Measurements from ENCODE around the gene COL20A1. TPM values are rescaled to one million over a fixed set of nuclear protein-coding genes. Genes with fewer than 3 reads are reported as not detected.

The COL20A1 gene
- total RNA-seq, 1 donor from 2014 or later: not detected

- H3K27me3 ChIP-seq (ENCODE audit: control insufficient read depth, insufficient read depth, low read length): peaks cover 4% of the 10 kb centered on the region
- no peak for TF ChIP-seq CTCF (IDR thresholded peaks at IDR 0.05; ENCODE audit: insufficient read depth, low read length, poor library complexity, severe bottlenecking)
- no peak overlapping the region for H3K4me3 ChIP-seq (ENCODE audit: low read depth, low read length)
- no peaks in the 10 kb centered on the region for H3K36me3 ChIP-seq (ENCODE audit: control insufficient read depth, insufficient read depth, low read length)
- DNase-seq (ENCODE audit: low read depth): no peak
Measured at GRCh38 chr20:63288581-63289251, 4.3 kb upstream of the COL20A1 start.

GRCh38 chr20:63289311-63290135 lies 3.5 kb upstream of the COL20A1 start:
- TF ChIP-seq CTCF (IDR thresholded peaks at IDR 0.05; ENCODE audit: insufficient read depth, low read length, poor library complexity, severe bottlenecking): no peak
- no peak for DNase-seq (ENCODE audit: low read depth)
- peaks cover 10% of the 10 kb centered on the region for H3K27me3 ChIP-seq (ENCODE audit: control insufficient read depth, insufficient read depth, low read length)
- no peaks in the 10 kb centered on the region for H3K36me3 ChIP-seq (ENCODE audit: control insufficient read depth, insufficient read depth, low read length)
- no peak overlapping the region for H3K4me3 ChIP-seq (ENCODE audit: low read depth, low read length)

GRCh38 chr20:63290136-63290676 lies 2.8 kb upstream of the COL20A1 start:
- Histone ChIP-seq H3K36me3 (ENCODE audit: control insufficient read depth, insufficient read depth, low read length) (no peaks in the 10 kb centered on the region), H3K27me3 (ENCODE audit: control insufficient read depth, insufficient read depth, low read length) (peaks cover 16% of the 10 kb centered on the region), H3K4me3 (ENCODE audit: low read depth, low read length) (no peak overlapping the region)
- TF ChIP-seq CTCF (IDR thresholded peaks at IDR 0.05; ENCODE audit: insufficient read depth, low read length, poor library complexity, severe bottlenecking): no peak
- DNase-seq (ENCODE audit: low read depth): no peak

- TF ChIP-seq CTCF (IDR thresholded peaks at IDR 0.05; ENCODE audit: insufficient read depth, low read length, poor library complexity, severe bottlenecking): peak; percentile 75
- H3K36me3 ChIP-seq (ENCODE audit: control insufficient read depth, insufficient read depth, low read length): no peaks in the 10 kb centered on the region
- no peak for DNase-seq (ENCODE audit: low read depth)
- peaks cover 23% of the 10 kb centered on the region for H3K27me3 ChIP-seq (ENCODE audit: control insufficient read depth, insufficient read depth, low read length)
- H3K4me3 ChIP-seq (ENCODE audit: low read depth, low read length): no peak overlapping the region
Measured at GRCh38 chr20:63290677-63291472, 2.1 kb upstream of the COL20A1 start.

GRCh38 chr20:63291811-63292210 lies 1.2 kb upstream of the COL20A1 start:
- no peaks in the 10 kb centered on the region for H3K36me3 ChIP-seq (ENCODE audit: control insufficient read depth, insufficient read depth, low read length)
- DNase-seq (ENCODE audit: low read depth): no peak
- H3K27me3 ChIP-seq (ENCODE audit: control insufficient read depth, insufficient read depth, low read length): peaks cover 32% of the 10 kb centered on the region
- no peak overlapping the region for H3K4me3 ChIP-seq (ENCODE audit: low read depth, low read length)
- no peak for TF ChIP-seq CTCF (IDR thresholded peaks at IDR 0.05; ENCODE audit: insufficient read depth, low read length, poor library complexity, severe bottlenecking)
